Gastroesophageal sphincter (tissue), 4 donors: ENCODE results near the gene TMEM208. TPM values are rescaled to one million over a fixed set of nuclear protein-coding genes. Genes with fewer than 3 reads are reported as not detected.

Source experiments
- ATAC-seq: fragments of 150-250 bp; one replicate; pipeline ENCODE4 v1.9.1; 2016; ENCODE audit warnings: mild to moderate bottlenecking, moderate library complexity
- H3K27ac ChIP-seq, 4 donors: fragments of 200-600 bp; sonication (generic) in 3 of 4; 1 replicate in 3 of 4; 2 replicates in 1 of 4; pipeline ENCODE4 v1.5.1; 2016 to 2019
- H3K27me3 ChIP-seq: fragments of 200-600 bp; sonication (generic); one replicate; pipeline ENCODE4 v1.5.1; 2019
- H3K36me3 ChIP-seq, 2 donors: fragments of 200-600 bp; sonication (generic); one replicate each; pipeline ENCODE4 v1.5.1; 2019; ENCODE audit warnings: control low read depth in 1 of 2
- H3K4me1 ChIP-seq, 3 donors: fragments of 200-600 bp; sonication (generic); 1 replicate in 2 of 3; 2 replicates in 1 of 3; pipeline ENCODE4 v1.5.1; 2016 to 2019; ENCODE audit warnings: control low read depth in 2 of 3
- H3K4me3 ChIP-seq, 2 donors: fragments of 200-600 bp; sonication (generic); one replicate each; pipeline ENCODE4 v1.5.1; 2019; ENCODE audit warnings: mild to moderate bottlenecking in 1 of 2, moderate library complexity in 1 of 2
- H3K9me3 ChIP-seq, 3 donors: fragments of 200-600 bp; sonication (generic); one replicate each; pipeline ENCODE4 v1.5.1; 2017 to 2019; ENCODE audit warnings: control low read depth in 2 of 3
- CTCF ChIP-seq, 4 experiments: fragments of 200-600 bp in 2 of 4; fragments of 450-650 bp in 2 of 4; sonication (generic) in 1 of 4; IDR thresholded peaks; one replicate each; pipeline ENCODE4 v1.5.1; 2017 to 2019; ENCODE audit warnings: antibody characterized with exemption in 4 of 4, mild to moderate bottlenecking in 2 of 4, moderate library complexity in 2 of 4
- EP300 ChIP-seq: sonication (generic); formaldehyde crosslinking; IDR thresholded peaks from one replicate; pipeline ENCODE4 v1.6.1; 2017; ENCODE audit warnings: antibody characterized with exemption, mild to moderate bottlenecking
- POLR2A ChIP-seq, 2 donors: fragments of 450-650 bp; IDR thresholded peaks; one replicate each; pipeline ENCODE4 v1.6.1; 2017; ENCODE audit warnings: antibody characterized with exemption in 2 of 2, mild to moderate bottlenecking in 2 of 2, moderate library complexity in 1 of 2
- POLR2AphosphoS5 ChIP-seq: sonication (generic); formaldehyde crosslinking; IDR thresholded peaks from one replicate; pipeline ENCODE4 v1.6.1; 2017; ENCODE audit warnings: antibody characterized with exemption
- WGBS, 2 donors: methylation state at CpG; one replicate each; pipeline ENCODE4 v1.1.5; 2018; ENCODE audit warnings: low coverage in 1 of 2; 5-methylcytosine and 5-hydroxymethylcytosine counted together
- total RNA-seq, 4 donors: library from RNA; depleted of rRNA; stranded (reverse); fragments of >200 nt; gene quantifications; one replicate each; pipeline ENCODE4 v1.1.0, GENCODE V29; 2016

The TMEM208 gene
- total RNA-seq, 4 donors from 2014 or later = 15.4 to 34.7 (median 30.7) TPM

DNA sequence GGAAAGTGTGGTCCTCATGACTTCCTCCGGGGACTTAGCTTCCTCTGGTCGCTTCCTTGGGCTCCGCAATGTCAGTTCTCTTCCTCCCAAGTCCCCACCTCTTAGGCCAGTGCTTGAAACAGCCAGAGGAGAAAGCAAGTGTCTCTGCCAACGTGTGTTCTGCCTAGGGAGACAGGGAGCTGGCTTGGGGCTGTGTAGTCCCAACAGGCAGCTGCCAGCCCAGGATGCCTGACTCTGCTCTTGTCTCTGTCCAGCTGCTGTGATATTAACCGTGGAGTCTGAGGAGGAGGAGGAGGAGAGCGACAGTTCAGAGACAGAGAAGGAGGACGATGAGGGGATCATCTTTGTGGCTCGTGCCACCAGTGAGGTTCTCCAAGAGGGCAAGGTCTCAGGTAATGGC lies 38.9 kb downstream of the TMEM208 start:
- Histone ChIP-seq H3K27me3 (peaks cover 38% of the 10 kb centered on the region), H3K36me3 (no peaks in the 10 kb centered on the region), H3K9me3 (no peaks in the 10 kb centered on the region), H3K27ac (no peak overlapping the region), H3K4me3 (no peak overlapping the region), H3K4me1 (no peaks in the 10 kb centered on the region)
- 58 to 60% methylated on average over 3 to 5 of the region's 8 CpGs for WGBS, 2 donors
- TF ChIP-seq POLR2AphosphoS5 (no peak), CTCF (IDR thresholded peaks at IDR 0.05) (no peak), POLR2A (IDR thresholded peaks at IDR 0.05) (no peak), EP300 (no peak)
- ATAC-seq = no peak

GRCh38 chr16:67268136-67268579 lies 41.2 kb downstream of the TMEM208 start:
- Histone ChIP-seq H3K36me3 (no peaks in the 10 kb centered on the region), H3K9me3 (no peaks in the 10 kb centered on the region), H3K27me3 (peaks cover 29% of the 10 kb centered on the region), H3K4me3 (no peak overlapping the region), H3K4me1 (no peaks in the 10 kb centered on the region), H3K27ac (no peak overlapping the region)
- ATAC-seq = peak; percentile 79
- WGBS, 2 donors = 23 to 80% methylated on average over 1 to 4 of the region's 5 CpGs
- no peak for TF ChIP-seq POLR2AphosphoS5
- no peak for TF ChIP-seq CTCF (IDR thresholded peaks at IDR 0.05)
- TF ChIP-seq EP300 = no peak
- TF ChIP-seq POLR2A (IDR thresholded peaks at IDR 0.05) = no peak

GRCh38 chr16:67269766-67270165 lies 42.8 kb downstream of the TMEM208 start:
- H3K36me3 ChIP-seq = no peaks in the 10 kb centered on the region
- no peak for TF ChIP-seq CTCF (IDR thresholded peaks at IDR 0.05)
- no peak for TF ChIP-seq POLR2AphosphoS5
- TF ChIP-seq POLR2A (IDR thresholded peaks at IDR 0.05) = no peak
- no peak for TF ChIP-seq EP300
- ATAC-seq = peak; percentile 22
- peaks cover 20% of the 10 kb centered on the region for H3K27me3 ChIP-seq
- H3K4me1 ChIP-seq = no peaks in the 10 kb centered on the region
- H3K27ac ChIP-seq = no peak overlapping the region
- H3K9me3 ChIP-seq = no peaks in the 10 kb centered on the region
- WGBS, 2 donors = 60 to 67% methylated on average over 1 to 3 of the region's 5 CpGs
- no peak overlapping the region for H3K4me3 ChIP-seq

DNA sequence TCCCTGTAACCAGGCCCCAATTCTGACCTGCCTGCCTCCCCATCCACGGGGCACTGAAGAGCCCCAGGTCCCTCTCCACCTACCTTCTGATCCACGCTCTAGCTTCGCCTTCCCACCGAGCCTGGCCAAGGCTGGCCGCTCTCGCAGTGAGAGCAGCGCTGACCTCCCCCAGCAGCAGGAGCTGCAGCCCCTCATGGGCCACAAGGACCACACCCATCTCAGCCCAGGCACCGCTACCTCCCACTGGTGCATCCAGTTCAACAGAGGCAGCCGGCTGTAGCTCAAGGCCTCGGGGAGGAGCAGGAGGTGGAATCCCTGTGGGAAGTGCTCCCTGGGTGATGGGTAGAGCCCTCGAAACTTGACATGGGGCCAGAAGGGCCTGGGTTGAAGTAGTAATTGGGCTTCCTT lies 44.0 kb downstream of the TMEM208 start:
- ATAC-seq = no peak

More for the DNA sequence above, 44.0 kb downstream of the TMEM208 start:
- Histone ChIP-seq H3K4me3 (no peak overlapping the region), H3K9me3 (no peaks in the 10 kb centered on the region), H3K27me3 (peaks cover 13% of the 10 kb centered on the region), H3K4me1 (no peaks in the 10 kb centered on the region), H3K27ac (no peak overlapping the region), H3K36me3 (no peaks in the 10 kb centered on the region)
- 80 to 96% methylated on average over 3 to 5 of the region's 11 CpGs for WGBS, 2 donors
- TF ChIP-seq CTCF (IDR thresholded peaks at IDR 0.05) = no peak
- TF ChIP-seq POLR2AphosphoS5 = no peak
- TF ChIP-seq EP300 = no peak
- no peak for TF ChIP-seq POLR2A (IDR thresholded peaks at IDR 0.05)
